ENCODE data around the gene AGPAT3. TPM values are rescaled to one million over a fixed set of nuclear protein-coding genes. Genes with fewer than 3 reads are reported as not detected.

The AGPAT3 gene
- total RNA-seq, 4 donors from 2014 or later = 40.6 to 80.5 (median 65.3) TPM

DNA sequence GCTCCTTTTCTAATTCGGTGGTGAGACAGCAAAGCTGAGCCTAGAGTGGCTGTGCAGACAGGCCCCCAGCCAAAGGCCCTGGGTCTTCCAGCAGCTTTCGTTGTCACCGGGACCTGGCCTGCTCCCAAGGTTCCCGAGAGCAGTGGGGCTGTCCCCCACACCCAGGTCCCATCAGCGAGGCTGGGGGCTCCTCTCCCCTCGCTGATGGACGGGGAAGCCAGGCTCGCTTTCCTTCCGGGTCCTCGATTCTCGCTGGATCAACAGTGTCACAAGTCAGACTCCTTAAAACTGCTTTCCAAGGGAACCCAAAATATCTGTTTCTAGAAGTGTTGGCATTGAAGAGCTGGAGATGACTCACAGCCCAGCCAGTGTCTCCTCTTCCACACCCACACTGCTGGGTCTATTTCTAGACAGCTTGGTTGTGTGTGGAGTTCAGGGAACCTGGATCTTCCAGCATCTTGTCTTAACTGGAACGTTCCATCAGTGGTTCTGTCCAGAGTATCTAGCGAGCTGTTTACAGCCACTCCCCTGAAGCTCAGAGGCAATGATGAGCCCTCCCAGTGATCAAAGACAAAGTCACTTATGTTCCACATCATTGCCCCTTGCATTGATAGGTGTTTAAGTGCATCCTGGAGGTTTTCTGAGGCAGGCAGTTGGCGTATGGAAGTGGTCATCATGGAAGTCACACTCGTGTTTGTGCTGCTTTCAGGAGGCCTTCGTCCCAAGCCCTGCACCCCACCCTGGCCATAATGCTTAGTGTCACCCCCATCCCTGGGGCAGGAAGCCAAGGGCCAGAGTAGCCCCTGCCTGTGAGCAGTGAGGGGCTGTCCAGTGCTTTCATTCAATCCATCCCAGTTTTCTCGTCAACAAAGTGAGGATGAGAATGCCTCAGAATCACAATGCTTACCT lies 40.4 kb upstream of the AGPAT3 start:
- no peak for DNase-seq
- peaks cover 0 to 7% of the 10 kb centered on the region in 2 donors for H3K4me1 ChIP-seq
- H3K36me3 ChIP-seq = no peaks in the 10 kb centered on the region
- no peaks in the 10 kb centered on the region for H3K27me3 ChIP-seq
- no peak for TF ChIP-seq POLR2A (IDR thresholded peaks at IDR 0.05)
- TF ChIP-seq, protein P1, sequence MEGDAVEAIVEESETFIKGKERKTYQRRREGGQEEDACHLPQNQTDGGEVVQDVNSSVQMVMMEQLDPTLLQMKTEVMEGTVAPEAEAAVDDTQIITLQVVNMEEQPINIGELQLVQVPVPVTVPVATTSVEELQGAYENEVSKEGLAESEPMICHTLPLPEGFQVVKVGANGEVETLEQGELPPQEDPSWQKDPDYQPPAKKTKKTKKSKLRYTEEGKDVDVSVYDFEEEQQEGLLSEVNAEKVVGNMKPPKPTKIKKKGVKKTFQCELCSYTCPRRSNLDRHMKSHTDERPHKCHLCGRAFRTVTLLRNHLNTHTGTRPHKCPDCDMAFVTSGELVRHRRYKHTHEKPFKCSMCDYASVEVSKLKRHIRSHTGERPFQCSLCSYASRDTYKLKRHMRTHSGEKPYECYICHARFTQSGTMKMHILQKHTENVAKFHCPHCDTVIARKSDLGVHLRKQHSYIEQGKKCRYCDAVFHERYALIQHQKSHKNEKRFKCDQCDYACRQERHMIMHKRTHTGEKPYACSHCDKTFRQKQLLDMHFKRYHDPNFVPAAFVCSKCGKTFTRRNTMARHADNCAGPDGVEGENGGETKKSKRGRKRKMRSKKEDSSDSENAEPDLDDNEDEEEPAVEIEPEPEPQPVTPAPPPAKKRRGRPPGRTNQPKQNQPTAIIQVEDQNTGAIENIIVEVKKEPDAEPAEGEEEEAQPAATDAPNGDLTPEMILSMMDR (IDR thresholded peaks at IDR 0.05) = no peak
- H3K4me3 ChIP-seq (replicated peaks in 1 of 3) = no peak overlapping the region
- no peaks in the 10 kb centered on the region for H3K9me3 ChIP-seq
- intact Hi-C loops (cut with DNase I) = no loop called here
- 79 to 83% methylated on average over 10 to 16 of the region's 17 CpGs for WGBS, 2 donors
- H3K27ac ChIP-seq = no peak overlapping the region

DNA sequence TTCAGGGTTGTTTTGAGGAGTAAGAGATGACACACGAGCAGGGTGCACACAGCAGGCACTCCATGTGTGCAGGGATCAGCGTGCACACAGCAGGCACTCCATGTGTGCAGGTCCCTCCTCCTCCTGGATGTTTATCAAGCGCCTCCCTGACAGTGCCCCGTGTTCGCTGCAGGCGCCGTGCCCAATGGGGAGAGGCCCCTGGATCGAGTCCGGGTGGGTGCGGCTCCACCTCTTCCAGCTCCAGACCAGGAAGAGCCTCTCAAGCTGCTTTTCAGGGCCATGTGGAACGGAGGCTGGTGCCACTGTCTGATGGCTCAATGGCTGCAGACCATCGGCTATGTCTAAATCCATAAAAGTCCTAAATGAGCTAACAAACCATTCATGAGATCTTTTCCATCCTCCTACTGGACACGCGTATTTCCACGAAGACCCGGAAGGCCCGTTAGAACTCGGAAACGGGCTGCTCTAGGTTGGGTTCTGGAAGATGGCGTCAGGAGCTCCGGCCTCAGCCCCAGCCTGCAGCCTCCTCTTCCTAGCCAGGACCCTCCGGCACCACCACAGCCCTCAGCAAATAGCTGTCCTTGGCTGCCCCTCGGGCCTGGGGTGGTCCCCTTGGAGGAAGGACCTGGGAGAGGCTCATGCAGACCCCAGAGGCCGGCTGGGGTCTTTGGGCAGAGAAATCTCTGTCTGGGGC lies 39.6 kb upstream of the AGPAT3 start:
- Histone ChIP-seq H3K4me3 (replicated peaks in 1 of 3) (no peak overlapping the region), H3K27ac (no peak overlapping the region), H3K36me3 (no peaks in the 10 kb centered on the region), H3K4me1 (peaks cover 0 to 7% of the 10 kb centered on the region in 2 donors), H3K9me3 (no peaks in the 10 kb centered on the region), H3K27me3 (no peaks in the 10 kb centered on the region)
- intact Hi-C loops (cut with DNase I) = no loop called here
- no peak for TF ChIP-seq POLR2A (IDR thresholded peaks at IDR 0.05)
- TF ChIP-seq, protein P1 (IDR thresholded peaks at IDR 0.05) = no peak
- WGBS, 2 donors = 88 to 90% methylated on average over 23 to 24 of the region's 24 CpGs
- DNase-seq = no peak

DNA sequence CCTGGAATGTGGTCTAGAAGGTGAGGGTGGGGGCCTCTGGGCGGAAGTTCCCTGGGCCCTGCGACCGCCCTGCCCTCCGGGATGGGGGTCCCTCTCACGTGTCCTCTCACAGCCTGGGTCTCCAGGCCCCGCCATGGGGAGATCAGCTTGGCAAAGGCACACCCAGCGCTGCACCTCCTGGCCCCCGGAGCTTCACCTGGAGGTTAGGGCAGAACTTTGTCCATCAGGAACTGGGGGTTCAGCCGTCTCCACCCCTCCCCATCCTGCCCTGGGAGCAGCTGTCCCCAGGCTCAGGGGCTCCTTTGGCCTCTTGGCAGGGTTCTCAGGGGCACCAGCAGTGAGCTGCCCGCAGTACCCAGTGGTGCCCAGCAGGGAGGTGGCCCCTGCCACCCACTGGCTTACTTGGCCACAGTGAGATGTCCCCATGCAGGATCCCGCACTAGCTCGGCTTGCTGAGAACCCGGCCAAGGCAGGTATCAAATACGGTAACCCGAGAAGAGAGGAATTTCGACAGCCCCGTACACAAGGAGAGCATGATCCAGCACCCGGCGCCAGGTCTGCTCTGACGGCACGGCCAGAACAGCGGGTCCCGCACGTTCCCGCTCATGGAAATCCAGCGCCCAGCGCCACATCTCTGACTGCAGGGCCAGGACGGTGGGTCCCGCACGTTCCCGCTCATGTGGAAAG lies 38.9 kb upstream of the AGPAT3 start:
- Histone ChIP-seq H3K4me1 (peaks cover 0 to 7% of the 10 kb centered on the region in 2 donors), H3K4me3 (replicated peaks in 1 of 3) (no peak overlapping the region), H3K27ac (no peak overlapping the region), H3K27me3 (no peaks in the 10 kb centered on the region), H3K9me3 (no peaks in the 10 kb centered on the region), H3K36me3 (no peaks in the 10 kb centered on the region)
- 39 to 91% methylated on average over 6 to 21 of the region's 31 CpGs for WGBS, 2 donors
- peak; percentile 44 for DNase-seq
- intact Hi-C loops (cut with DNase I) = no loop called here
- TF ChIP-seq POLR2A (IDR thresholded peaks at IDR 0.05) = no peak
- TF ChIP-seq, protein P1 (IDR thresholded peaks at IDR 0.05) = peak in 2 of 6 experiments; percentile 7 to 10

DNA sequence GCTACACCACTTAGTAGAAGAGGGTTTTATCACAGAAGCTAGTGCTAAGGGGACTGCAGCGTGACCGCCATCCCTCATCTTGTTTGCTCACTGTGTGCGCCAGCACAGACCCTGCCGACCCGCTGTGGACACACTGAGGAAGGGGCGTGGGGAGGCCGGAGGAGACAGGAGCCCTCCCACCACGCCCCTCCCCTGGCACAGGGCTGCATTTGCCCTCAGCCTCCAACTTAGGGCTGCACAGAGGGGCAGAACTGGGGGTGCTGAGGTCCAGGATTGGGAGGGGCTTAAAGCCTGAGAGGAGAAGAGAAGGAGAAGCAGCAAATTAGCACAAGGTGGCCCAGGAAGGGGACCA lies 38.4 kb upstream of the AGPAT3 start:
- no peak overlapping the region for H3K27ac ChIP-seq
- no peak for TF ChIP-seq POLR2A (IDR thresholded peaks at IDR 0.05)
- TF ChIP-seq, protein P1 (IDR thresholded peaks at IDR 0.05) = no peak
- H3K9me3 ChIP-seq = no peaks in the 10 kb centered on the region
- no peaks in the 10 kb centered on the region for H3K36me3 ChIP-seq
- intact Hi-C loops (cut with DNase I) = no loop called here
- DNase-seq = no peak
- H3K4me1 ChIP-seq = peaks cover 0 to 7% of the 10 kb centered on the region in 2 donors
- H3K27me3 ChIP-seq = no peaks in the 10 kb centered on the region
- WGBS, 2 donors = 14 to 40% methylated on average over 8 of the region's 8 CpGs
- H3K4me3 ChIP-seq (replicated peaks in 1 of 3) = no peak overlapping the region
